ENCODE results near the gene RPP38.

The RPP38 gene

GRCh38 chr10:15067154-15067553 lies 30.0 kb upstream of the RPP38 start:
- Histone ChIP-seq H3K27me3 (ENCODE audit: insufficient read depth, insufficient read length) (no peaks in the 10 kb centered on the region), H3K9ac (ENCODE audit: insufficient read length, low read depth) (no peak overlapping the region), H3K4me1 (ENCODE audit: insufficient read depth, insufficient read length) (no peaks in the 10 kb centered on the region), H3K36me3 (ENCODE audit: insufficient read depth, insufficient read length, low read length) (no peaks in the 10 kb centered on the region), H3K4me3 (ENCODE audit: insufficient read length, low read depth) (no peak overlapping the region), H3K9me3 (ENCODE audit: insufficient read depth, low read length) (peaks cover 11% of the 10 kb centered on the region; the same call in 1 of the 2 replicates)
- no peak for DNase-seq (ENCODE audit: low read depth, low spot score)
- TF ChIP-seq SUZ12 (IDR thresholded peaks at IDR 0.05; ENCODE audit: extremely low read depth, insufficient read depth, insufficient read length), result no peak
- TF ChIP-seq ZNF274 (IDR thresholded peaks at IDR 0.05; ENCODE audit: low read depth, low read length), result no peak
- TF ChIP-seq YY1 (IDR thresholded peaks at IDR 0.05; ENCODE audit: insufficient read depth, insufficient read length), result no peak

- Histone ChIP-seq H3K36me3 (ENCODE audit: insufficient read depth, insufficient read length, low read length) (no peaks in the 10 kb centered on the region), H3K27me3 (ENCODE audit: insufficient read depth, insufficient read length) (no peaks in the 10 kb centered on the region), H3K4me1 (ENCODE audit: insufficient read depth, insufficient read length) (no peaks in the 10 kb centered on the region), H3K9ac (ENCODE audit: insufficient read length, low read depth) (no peak overlapping the region), H3K4me3 (ENCODE audit: insufficient read length, low read depth) (no peak overlapping the region), H3K9me3 (ENCODE audit: insufficient read depth, low read length) (peaks cover 26% of the 10 kb centered on the region)
- no peak for DNase-seq (ENCODE audit: low read depth, low spot score)
- TF ChIP-seq YY1 (IDR thresholded peaks at IDR 0.05; ENCODE audit: insufficient read depth, insufficient read length), result no peak
- no peak for TF ChIP-seq SUZ12 (IDR thresholded peaks at IDR 0.05; ENCODE audit: extremely low read depth, insufficient read depth, insufficient read length)
- TF ChIP-seq ZNF274 (IDR thresholded peaks at IDR 0.05; ENCODE audit: low read depth, low read length), result no peak
Measured at GRCh38 chr10:15068802-15069201, 28.4 kb upstream of the RPP38 start.

- H3K9ac ChIP-seq (ENCODE audit: insufficient read length, low read depth), result no peak overlapping the region
- TF ChIP-seq YY1 (IDR thresholded peaks at IDR 0.05; ENCODE audit: insufficient read depth, insufficient read length) (no peak), ZNF274 (IDR thresholded peaks at IDR 0.05; ENCODE audit: low read depth, low read length) (no peak), SUZ12 (IDR thresholded peaks at IDR 0.05; ENCODE audit: extremely low read depth, insufficient read depth, insufficient read length) (no peak)
- H3K36me3 ChIP-seq (ENCODE audit: insufficient read depth, insufficient read length, low read length), result no peaks in the 10 kb centered on the region
- H3K9me3 ChIP-seq (ENCODE audit: insufficient read depth, low read length), result peaks cover 31% of the 10 kb centered on the region
- no peak overlapping the region for H3K4me3 ChIP-seq (ENCODE audit: insufficient read length, low read depth)
- DNase-seq (ENCODE audit: low read depth, low spot score), result no peak
- no peaks in the 10 kb centered on the region for H3K27me3 ChIP-seq (ENCODE audit: insufficient read depth, insufficient read length)
- H3K4me1 ChIP-seq (ENCODE audit: insufficient read depth, insufficient read length), result no peaks in the 10 kb centered on the region
Measured at GRCh38 chr10:15069230-15069629, 27.9 kb upstream of the RPP38 start.

GRCh38 chr10:15072358-15072757 lies 24.8 kb upstream of the RPP38 start:
- Histone ChIP-seq H3K9me3 (ENCODE audit: insufficient read depth, low read length) (peaks cover 32% of the 10 kb centered on the region), H3K4me3 (ENCODE audit: insufficient read length, low read depth) (no peak overlapping the region), H3K27me3 (ENCODE audit: insufficient read depth, insufficient read length) (no peaks in the 10 kb centered on the region), H3K9ac (ENCODE audit: insufficient read length, low read depth) (no peak overlapping the region), H3K36me3 (ENCODE audit: insufficient read depth, insufficient read length, low read length) (no peaks in the 10 kb centered on the region), H3K4me1 (ENCODE audit: insufficient read depth, insufficient read length) (no peaks in the 10 kb centered on the region)
- TF ChIP-seq YY1 (IDR thresholded peaks at IDR 0.05; ENCODE audit: insufficient read depth, insufficient read length) (no peak), ZNF274 (IDR thresholded peaks at IDR 0.05; ENCODE audit: low read depth, low read length) (no peak), SUZ12 (IDR thresholded peaks at IDR 0.05; ENCODE audit: extremely low read depth, insufficient read depth, insufficient read length) (no peak)
- no peak for DNase-seq (ENCODE audit: low read depth, low spot score)

- Histone ChIP-seq H3K4me3 (ENCODE audit: insufficient read length, low read depth) (no peak overlapping the region), H3K4me1 (ENCODE audit: insufficient read depth, insufficient read length) (no peaks in the 10 kb centered on the region), H3K27me3 (ENCODE audit: insufficient read depth, insufficient read length) (no peaks in the 10 kb centered on the region), H3K9ac (ENCODE audit: insufficient read length, low read depth) (no peak overlapping the region), H3K9me3 (ENCODE audit: insufficient read depth, low read length) (peaks cover 32% of the 10 kb centered on the region), H3K36me3 (ENCODE audit: insufficient read depth, insufficient read length, low read length) (no peaks in the 10 kb centered on the region)
- TF ChIP-seq YY1 (IDR thresholded peaks at IDR 0.05; ENCODE audit: insufficient read depth, insufficient read length) (no peak), ZNF274 (IDR thresholded peaks at IDR 0.05; ENCODE audit: low read depth, low read length) (no peak), SUZ12 (IDR thresholded peaks at IDR 0.05; ENCODE audit: extremely low read depth, insufficient read depth, insufficient read length) (no peak)
- DNase-seq (ENCODE audit: low read depth, low spot score), result no peak
Measured at GRCh38 chr10:15075421-15075820, 21.7 kb upstream of the RPP38 start.

- TF ChIP-seq YY1 (IDR thresholded peaks at IDR 0.05; ENCODE audit: insufficient read depth, insufficient read length) (no peak), SUZ12 (IDR thresholded peaks at IDR 0.05; ENCODE audit: extremely low read depth, insufficient read depth, insufficient read length) (no peak), ZNF274 (IDR thresholded peaks at IDR 0.05; ENCODE audit: low read depth, low read length) (no peak)
- Histone ChIP-seq H3K4me1 (ENCODE audit: insufficient read depth, insufficient read length) (peaks cover 4% of the 10 kb centered on the region), H3K27me3 (ENCODE audit: insufficient read depth, insufficient read length) (no peaks in the 10 kb centered on the region), H3K9me3 (ENCODE audit: insufficient read depth, low read length) (no peaks in the 10 kb centered on the region), H3K9ac (ENCODE audit: insufficient read length, low read depth) (no peak overlapping the region), H3K4me3 (ENCODE audit: insufficient read length, low read depth) (no peak overlapping the region), H3K36me3 (ENCODE audit: insufficient read depth, insufficient read length, low read length) (no peaks in the 10 kb centered on the region)
- DNase-seq (ENCODE audit: low read depth, low spot score), result no peak
Measured at GRCh38 chr10:15083674-15084501, 13.3 kb upstream of the RPP38 start.

GRCh38 chr10:15084502-15084922 lies 12.6 kb upstream of the RPP38 start:
- no peak for DNase-seq (ENCODE audit: low read depth, low spot score)
- TF ChIP-seq ZNF274 (IDR thresholded peaks at IDR 0.05; ENCODE audit: low read depth, low read length), result no peak
- no peak for TF ChIP-seq YY1 (IDR thresholded peaks at IDR 0.05; ENCODE audit: insufficient read depth, insufficient read length)
- TF ChIP-seq SUZ12 (IDR thresholded peaks at IDR 0.05; ENCODE audit: extremely low read depth, insufficient read depth, insufficient read length), result no peak
- Histone ChIP-seq H3K4me3 (ENCODE audit: insufficient read length, low read depth) (no peak overlapping the region), H3K36me3 (ENCODE audit: insufficient read depth, insufficient read length, low read length) (no peaks in the 10 kb centered on the region), H3K4me1 (ENCODE audit: insufficient read depth, insufficient read length) (peaks cover 4% of the 10 kb centered on the region), H3K9me3 (ENCODE audit: insufficient read depth, low read length) (no peaks in the 10 kb centered on the region), H3K9ac (ENCODE audit: insufficient read length, low read depth) (no peak overlapping the region), H3K27me3 (ENCODE audit: insufficient read depth, insufficient read length) (no peaks in the 10 kb centered on the region)

Data from NT2/D1 (cell line).